ENCODE measurements around the gene BCAR1. TPM values are rescaled to one million over a fixed set of nuclear protein-coding genes. Genes with fewer than 3 reads are reported as not detected.
"Not testable (repeated sequence)": the region's sequence is repeated elsewhere in the genome, so short reads cannot be mapped to it uniquely, and the experiment has no call there.

BCAR1 gene
- total RNA-seq, 2 donors from 2014 or later, result 110 to 130 TPM

- no peak for DNase-seq
- H3K9ac ChIP-seq (ENCODE audit: low read depth in 2 of 2, low read length in 2 of 2), result no peak overlapping the region
- no peaks in the 10 kb centered on the region for H3K9me3 ChIP-seq
- TF ChIP-seq, protein P1, sequence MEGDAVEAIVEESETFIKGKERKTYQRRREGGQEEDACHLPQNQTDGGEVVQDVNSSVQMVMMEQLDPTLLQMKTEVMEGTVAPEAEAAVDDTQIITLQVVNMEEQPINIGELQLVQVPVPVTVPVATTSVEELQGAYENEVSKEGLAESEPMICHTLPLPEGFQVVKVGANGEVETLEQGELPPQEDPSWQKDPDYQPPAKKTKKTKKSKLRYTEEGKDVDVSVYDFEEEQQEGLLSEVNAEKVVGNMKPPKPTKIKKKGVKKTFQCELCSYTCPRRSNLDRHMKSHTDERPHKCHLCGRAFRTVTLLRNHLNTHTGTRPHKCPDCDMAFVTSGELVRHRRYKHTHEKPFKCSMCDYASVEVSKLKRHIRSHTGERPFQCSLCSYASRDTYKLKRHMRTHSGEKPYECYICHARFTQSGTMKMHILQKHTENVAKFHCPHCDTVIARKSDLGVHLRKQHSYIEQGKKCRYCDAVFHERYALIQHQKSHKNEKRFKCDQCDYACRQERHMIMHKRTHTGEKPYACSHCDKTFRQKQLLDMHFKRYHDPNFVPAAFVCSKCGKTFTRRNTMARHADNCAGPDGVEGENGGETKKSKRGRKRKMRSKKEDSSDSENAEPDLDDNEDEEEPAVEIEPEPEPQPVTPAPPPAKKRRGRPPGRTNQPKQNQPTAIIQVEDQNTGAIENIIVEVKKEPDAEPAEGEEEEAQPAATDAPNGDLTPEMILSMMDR (IDR thresholded peaks at IDR 0.05), result no peak
- H3K4me1 ChIP-seq, result peaks cover 2% of the 10 kb centered on the region
- no peaks in the 10 kb centered on the region for H3K36me3 ChIP-seq
- no peak overlapping the region for H3K4me3 ChIP-seq
- no peak overlapping the region for H3K27ac ChIP-seq
- intact Hi-C loops (cut with DNase I), result no loop called here
- H3K27me3 ChIP-seq, result no peaks in the 10 kb centered on the region
These were observed 20.1 kb upstream of the BCAR1 start for GRCh38 chr16:75271441-75272096.

GRCh38 chr16:75269358-75269757, 17.9 kb upstream of the BCAR1 start:
- intact Hi-C loops (cut with DNase I), result loop anchor here (5.0 kb wide), 1 partner anchor 33 kb away; no protein-coding TSS in a partner anchor
- not testable (repeated sequence) for H3K36me3 ChIP-seq; H3K27ac ChIP-seq; H3K9ac ChIP-seq (ENCODE audit: low read depth in 2 of 2, low read length in 2 of 2); H3K9me3 ChIP-seq; DNase-seq; H3K27me3 ChIP-seq; H3K4me1 ChIP-seq; H3K4me3 ChIP-seq

DNA sequence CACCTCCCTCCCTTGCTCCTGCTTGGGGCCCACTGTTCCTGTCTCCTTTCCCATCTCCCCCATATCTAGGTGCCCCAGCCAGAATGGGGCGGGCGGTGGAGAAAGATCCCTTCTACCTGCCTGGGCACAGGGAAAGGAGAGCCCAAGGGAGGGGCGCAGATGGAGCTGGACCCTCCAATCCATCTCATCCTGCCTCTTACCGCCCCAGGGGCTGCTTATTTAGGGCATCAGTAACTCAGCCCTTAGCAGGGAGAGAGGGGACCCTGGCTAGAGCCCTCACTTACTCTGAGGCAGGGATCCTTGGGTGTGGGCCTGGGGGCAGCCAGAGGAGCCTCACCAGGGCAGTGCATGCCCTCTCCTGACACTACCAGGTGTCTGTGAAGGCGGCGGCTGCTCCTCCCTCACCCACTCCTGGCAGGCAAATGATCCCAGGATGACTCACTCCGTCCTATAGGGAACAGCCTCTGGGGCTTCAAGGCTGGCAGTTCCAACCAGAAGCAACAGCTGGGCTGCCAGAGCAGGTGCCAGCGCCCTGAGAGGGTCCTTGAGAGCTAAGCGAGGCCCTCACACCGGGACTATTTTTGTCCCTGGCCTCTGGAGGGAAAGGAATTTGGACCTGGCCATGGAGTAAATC, 16.3 kb upstream of the BCAR1 start:
- Histone ChIP-seq H3K4me3 (no peak overlapping the region), H3K36me3 (no peaks in the 10 kb centered on the region), H3K9me3 (no peaks in the 10 kb centered on the region), H3K27me3 (no peaks in the 10 kb centered on the region), H3K9ac (ENCODE audit: low read depth in 2 of 2, low read length in 2 of 2) (peak overlapping the region in 1 of 2 donors; percentile 46), H3K4me1 (peaks cover 18% of the 10 kb centered on the region), H3K27ac (no peak overlapping the region)
- intact Hi-C loops (cut with DNase I), result loop anchor here (5.0 kb wide), 1 partner anchor 35 kb away; no protein-coding TSS in a partner anchor
- TF ChIP-seq, protein P1 (IDR thresholded peaks at IDR 0.05), result no peak
- peak; percentile 86 for DNase-seq

DNA sequence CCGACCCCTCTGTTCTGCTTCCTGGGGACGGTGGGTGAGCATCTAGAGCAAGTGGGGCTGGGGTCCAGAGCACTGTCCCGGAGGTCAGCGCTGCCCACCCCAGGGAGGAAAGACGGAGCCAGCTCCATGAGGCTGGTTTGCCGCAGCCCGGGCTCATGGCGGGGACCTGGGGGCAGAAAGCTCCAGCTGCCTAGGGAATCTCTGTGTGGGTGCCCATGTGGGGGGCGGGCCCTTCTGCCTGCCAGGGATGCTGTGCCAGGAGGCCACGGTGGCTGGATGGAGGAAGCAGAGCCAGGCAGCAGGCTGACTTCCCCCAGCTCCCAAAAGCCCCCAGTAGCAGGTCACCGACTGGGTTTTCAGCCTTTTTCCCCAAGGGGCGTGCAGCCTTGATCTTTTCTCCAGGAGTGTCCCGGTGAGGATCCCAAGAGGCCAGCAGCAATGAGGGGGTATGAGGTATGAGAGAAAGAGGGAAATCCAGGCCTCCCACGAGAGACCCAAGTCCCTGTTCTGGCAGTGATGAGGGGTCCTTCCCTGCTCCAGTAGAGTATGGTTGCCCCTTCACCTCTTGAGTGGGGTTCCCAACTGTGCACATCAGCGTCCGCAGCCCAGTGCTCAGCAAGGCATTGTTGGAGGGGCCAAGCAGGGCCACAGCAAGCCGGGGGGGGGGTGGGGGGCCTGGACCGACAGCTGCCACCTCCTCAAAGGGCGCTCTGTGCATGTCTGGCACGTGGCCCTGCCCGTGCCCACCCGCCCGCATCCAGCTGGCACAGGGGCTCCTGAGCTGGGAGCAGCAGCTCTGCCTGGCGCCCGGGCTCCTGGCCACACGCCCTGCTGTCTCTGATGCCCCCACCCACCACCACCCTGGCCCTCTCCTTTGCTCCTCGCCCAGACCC, 15.6 kb upstream of the BCAR1 start:
- DNase-seq, result no peak
- TF ChIP-seq, protein P1 (IDR thresholded peaks at IDR 0.05), result no peak
- Histone ChIP-seq H3K4me1 (peaks cover 26% of the 10 kb centered on the region), H3K27ac (no peak overlapping the region), H3K9me3 (no peaks in the 10 kb centered on the region), H3K27me3 (no peaks in the 10 kb centered on the region), H3K36me3 (no peaks in the 10 kb centered on the region), H3K4me3 (no peak overlapping the region), H3K9ac (ENCODE audit: low read depth in 2 of 2, low read length in 2 of 2) (peak overlapping the region in 1 of 2 donors; percentile 35)
- intact Hi-C loops (cut with DNase I), result loop anchor here (5.0 kb wide), 1 partner anchor 35 kb away; no protein-coding TSS in a partner anchor

DNA sequence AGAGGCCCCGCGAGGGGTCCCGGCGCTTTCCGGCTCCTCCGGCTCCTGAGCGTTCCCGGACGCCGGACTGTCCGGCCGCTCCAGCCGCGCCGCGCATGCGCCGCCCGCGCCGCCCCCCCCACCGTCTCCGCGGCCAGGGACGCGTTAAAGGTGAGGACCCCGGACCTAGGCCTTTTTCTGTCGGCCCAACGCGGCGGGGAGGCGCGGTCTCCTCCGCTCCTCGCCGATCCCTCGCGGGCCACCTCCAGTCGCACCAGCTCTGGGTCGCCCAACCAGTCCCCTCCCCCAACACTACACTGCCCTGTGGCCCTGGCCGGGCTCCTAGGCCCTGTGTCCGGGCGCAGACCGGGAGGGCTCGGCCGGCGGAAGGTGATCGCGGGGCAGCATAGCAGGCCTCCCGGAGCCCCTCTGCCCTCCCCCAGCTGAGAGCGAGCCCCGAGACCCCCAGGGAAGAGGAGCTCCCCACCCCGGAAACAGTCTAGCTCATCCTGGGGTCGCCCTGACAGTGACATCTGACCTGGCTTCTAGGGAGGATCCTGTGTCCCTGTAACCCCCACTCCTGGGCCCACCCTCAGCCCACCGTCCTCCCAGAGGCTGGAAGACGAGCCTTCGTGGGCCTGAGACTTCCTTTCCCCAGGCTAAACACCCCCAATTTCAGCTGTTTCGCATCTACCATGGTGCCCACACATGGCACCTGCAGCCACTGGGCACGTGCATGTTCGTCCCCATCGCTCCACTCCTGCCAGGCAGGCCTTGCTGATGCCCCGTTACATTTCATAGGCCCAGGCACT, 14.7 kb upstream of the BCAR1 start:
- intact Hi-C loops (cut with DNase I), result loop anchor here (5.0 kb wide), 1 partner anchor 36 kb away; no protein-coding TSS in a partner anchor
- Histone ChIP-seq H3K9ac (ENCODE audit: low read depth in 2 of 2, low read length in 2 of 2) (peak overlapping the region; percentile 35 to 80), H3K9me3 (no peaks in the 10 kb centered on the region), H3K27ac (peak overlapping the region; percentile 84), H3K4me1 (peaks cover 29% of the 10 kb centered on the region), H3K4me3 (peak overlapping the region; percentile 92), H3K36me3 (no peaks in the 10 kb centered on the region), H3K27me3 (no peaks in the 10 kb centered on the region)
- peak; percentile 66 for DNase-seq
- TF ChIP-seq, protein P1 (IDR thresholded peaks at IDR 0.05), result no peak

Measured in colonic mucosa (tissue), 4 donors.